ENCODE results near the gene SLC6A17.

The SLC6A17 gene

DNA sequence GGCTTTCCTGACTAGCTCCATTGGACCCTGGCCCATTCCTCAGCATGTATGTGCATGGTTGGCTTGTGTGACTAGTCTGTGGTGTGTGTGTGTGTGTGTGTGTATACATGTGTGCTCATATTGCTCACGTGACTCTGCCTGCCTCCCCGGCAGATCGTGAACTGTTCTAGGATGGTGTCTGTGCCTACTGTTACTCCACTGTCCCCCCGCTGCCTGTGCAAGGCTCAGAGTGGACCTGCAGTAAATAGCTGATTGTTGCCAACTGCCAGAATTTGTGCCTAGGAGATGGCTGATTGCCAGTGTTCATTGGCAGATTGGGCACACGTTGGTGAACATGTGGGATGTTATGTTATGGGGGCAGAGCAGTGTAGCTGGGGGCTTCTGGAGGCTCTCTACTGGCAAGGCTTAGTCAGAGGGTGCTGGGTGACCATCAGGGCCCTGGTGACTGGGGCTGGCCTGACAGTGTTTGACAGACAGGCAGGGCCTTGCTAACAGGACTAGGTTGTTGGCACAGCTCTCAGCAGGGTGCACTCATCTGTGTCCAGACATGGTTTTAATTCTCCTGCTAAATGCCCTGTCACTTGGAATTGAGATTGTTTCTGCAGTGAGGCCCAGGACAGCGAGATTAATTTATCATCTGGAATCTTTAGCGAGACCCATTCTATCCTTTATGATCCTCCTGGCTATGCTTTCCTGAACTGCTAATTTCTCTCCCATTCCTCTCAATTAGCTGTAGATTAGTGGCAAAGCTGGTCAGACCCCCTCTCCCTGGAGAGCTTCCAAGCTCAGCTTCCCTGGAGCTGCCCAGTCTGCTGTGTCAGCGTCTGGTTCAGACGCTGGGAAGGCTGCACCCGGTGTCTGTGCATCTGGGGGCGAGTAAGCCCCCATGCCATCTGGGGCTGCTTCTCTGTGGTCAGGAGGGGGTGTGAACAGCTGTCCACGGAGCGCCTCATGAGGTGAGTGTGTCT is 20.8 kb downstream of the SLC6A17 start:
- H3K27ac ChIP-seq (ENCODE audit: poor library complexity, severe bottlenecking): no peak overlapping the region
- DNase-seq (ENCODE audit: low spot score): no peak
- no peaks in the 10 kb centered on the region for H3K4me1 ChIP-seq (ENCODE audit: insufficient read depth, poor library complexity, severe bottlenecking)
- TF ChIP-seq, protein P1, sequence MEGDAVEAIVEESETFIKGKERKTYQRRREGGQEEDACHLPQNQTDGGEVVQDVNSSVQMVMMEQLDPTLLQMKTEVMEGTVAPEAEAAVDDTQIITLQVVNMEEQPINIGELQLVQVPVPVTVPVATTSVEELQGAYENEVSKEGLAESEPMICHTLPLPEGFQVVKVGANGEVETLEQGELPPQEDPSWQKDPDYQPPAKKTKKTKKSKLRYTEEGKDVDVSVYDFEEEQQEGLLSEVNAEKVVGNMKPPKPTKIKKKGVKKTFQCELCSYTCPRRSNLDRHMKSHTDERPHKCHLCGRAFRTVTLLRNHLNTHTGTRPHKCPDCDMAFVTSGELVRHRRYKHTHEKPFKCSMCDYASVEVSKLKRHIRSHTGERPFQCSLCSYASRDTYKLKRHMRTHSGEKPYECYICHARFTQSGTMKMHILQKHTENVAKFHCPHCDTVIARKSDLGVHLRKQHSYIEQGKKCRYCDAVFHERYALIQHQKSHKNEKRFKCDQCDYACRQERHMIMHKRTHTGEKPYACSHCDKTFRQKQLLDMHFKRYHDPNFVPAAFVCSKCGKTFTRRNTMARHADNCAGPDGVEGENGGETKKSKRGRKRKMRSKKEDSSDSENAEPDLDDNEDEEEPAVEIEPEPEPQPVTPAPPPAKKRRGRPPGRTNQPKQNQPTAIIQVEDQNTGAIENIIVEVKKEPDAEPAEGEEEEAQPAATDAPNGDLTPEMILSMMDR (IDR thresholded peaks at IDR 0.05; ENCODE audit: poor library complexity, severe bottlenecking): no peak
- no peak for ATAC-seq (ENCODE audit: low read depth)
- no peak overlapping the region for H3K4me3 ChIP-seq (ENCODE audit: severe bottlenecking)
- no peaks in the 10 kb centered on the region for H3K9me3 ChIP-seq (ENCODE audit: severe bottlenecking)
- no peaks in the 10 kb centered on the region for H3K36me3 ChIP-seq (ENCODE audit: low read depth)
- H3K27me3 ChIP-seq (ENCODE audit: insufficient read depth, poor library complexity, severe bottlenecking): no peaks in the 10 kb centered on the region

DNA sequence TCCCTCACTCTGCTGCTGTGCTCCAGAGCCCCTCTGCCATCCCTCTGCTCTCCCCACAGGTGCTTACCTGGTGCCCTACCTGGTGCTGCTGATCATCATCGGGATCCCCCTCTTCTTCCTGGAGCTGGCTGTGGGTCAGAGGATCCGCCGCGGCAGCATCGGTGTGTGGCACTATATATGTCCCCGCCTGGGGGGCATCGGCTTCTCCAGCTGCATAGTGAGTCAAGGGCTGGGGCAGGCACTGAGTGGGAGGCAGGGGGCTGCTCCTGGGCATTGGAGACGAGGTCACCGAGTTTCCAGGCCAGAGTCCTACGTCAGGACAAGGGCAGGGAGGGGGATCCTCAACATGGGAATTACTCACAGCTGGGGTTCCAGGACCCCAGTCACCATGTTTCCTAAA is 21.7 kb downstream of the SLC6A17 start:
- no peak for ATAC-seq (ENCODE audit: low read depth)

DNA sequence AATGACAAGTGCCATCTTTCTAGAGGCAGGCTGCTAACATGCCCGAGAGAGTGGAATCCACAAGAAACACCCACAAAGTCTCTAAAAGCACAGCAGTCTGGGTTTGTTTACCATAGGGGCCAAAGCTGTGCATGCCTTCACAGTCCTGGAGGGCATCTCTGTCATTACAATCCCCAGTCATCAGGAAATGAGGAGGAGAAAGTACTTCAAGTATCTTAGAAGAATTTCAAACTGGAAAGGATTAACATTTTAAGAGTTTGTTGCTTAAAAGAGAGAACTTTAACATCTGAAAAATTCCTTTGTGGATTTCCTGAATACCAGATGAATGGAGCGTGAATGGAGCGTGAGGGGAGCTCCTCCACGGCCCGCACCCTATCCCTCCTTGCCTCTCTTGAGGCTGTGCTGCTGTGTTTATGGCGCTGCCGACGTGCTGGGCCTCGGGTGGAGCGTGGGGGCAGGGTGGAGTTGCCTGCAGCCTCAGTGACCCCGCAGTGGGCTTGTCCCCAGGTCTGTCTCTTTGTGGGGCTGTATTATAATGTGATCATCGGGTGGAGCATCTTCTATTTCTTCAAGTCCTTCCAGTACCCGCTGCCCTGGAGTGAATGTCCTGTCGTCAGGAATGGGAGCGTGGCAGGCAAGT is 23.3 kb downstream of the SLC6A17 start:
- H3K9me3 ChIP-seq (ENCODE audit: severe bottlenecking): no peaks in the 10 kb centered on the region
- TF ChIP-seq, protein P1 (IDR thresholded peaks at IDR 0.05; ENCODE audit: poor library complexity, severe bottlenecking): no peak
- ATAC-seq (ENCODE audit: low read depth) (no peak), DNase-seq (ENCODE audit: low spot score) (no peak)
- H3K27ac ChIP-seq (ENCODE audit: poor library complexity, severe bottlenecking): no peak overlapping the region
- H3K4me1 ChIP-seq (ENCODE audit: insufficient read depth, poor library complexity, severe bottlenecking): no peaks in the 10 kb centered on the region
- no peaks in the 10 kb centered on the region for H3K36me3 ChIP-seq (ENCODE audit: low read depth)
- no peaks in the 10 kb centered on the region for H3K27me3 ChIP-seq (ENCODE audit: insufficient read depth, poor library complexity, severe bottlenecking)
- H3K4me3 ChIP-seq (ENCODE audit: severe bottlenecking): no peak overlapping the region

More for the DNA sequence above, 21.7 kb downstream of the SLC6A17 start:
- Histone ChIP-seq H3K27me3 (ENCODE audit: insufficient read depth, poor library complexity, severe bottlenecking) (no peaks in the 10 kb centered on the region), H3K9me3 (ENCODE audit: severe bottlenecking) (no peaks in the 10 kb centered on the region), H3K36me3 (ENCODE audit: low read depth) (no peaks in the 10 kb centered on the region), H3K27ac (ENCODE audit: poor library complexity, severe bottlenecking) (no peak overlapping the region), H3K4me1 (ENCODE audit: insufficient read depth, poor library complexity, severe bottlenecking) (no peaks in the 10 kb centered on the region), H3K4me3 (ENCODE audit: severe bottlenecking) (no peak overlapping the region)
- TF ChIP-seq, protein P1 (IDR thresholded peaks at IDR 0.05; ENCODE audit: poor library complexity, severe bottlenecking): no peak
- DNase-seq (ENCODE audit: low spot score): no peak

DNA sequence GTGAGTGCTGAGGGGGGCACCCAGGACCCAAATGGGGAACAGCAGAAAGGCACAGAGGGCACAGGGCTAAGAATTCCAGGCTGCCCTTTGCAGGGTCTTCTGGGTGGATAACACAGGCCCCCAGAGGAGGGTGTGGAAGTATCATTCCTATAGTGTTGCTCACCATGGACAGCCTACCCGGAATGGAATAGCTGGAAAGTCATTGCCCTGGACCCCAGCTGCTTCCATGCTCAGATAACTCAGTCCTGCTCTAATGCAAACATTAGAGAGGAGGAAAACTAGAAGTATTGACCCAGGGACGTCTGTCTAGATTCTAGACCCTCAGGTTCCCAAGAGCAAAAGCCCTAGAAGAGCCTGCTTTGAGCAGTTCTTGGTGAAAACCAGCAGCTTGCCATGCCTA is 24.7 kb downstream of the SLC6A17 start:
- no peaks in the 10 kb centered on the region for H3K4me1 ChIP-seq (ENCODE audit: insufficient read depth, poor library complexity, severe bottlenecking)
- H3K27ac ChIP-seq (ENCODE audit: poor library complexity, severe bottlenecking): no peak overlapping the region
- H3K36me3 ChIP-seq (ENCODE audit: low read depth): no peaks in the 10 kb centered on the region
- no peak overlapping the region for H3K4me3 ChIP-seq (ENCODE audit: severe bottlenecking)
- DNase-seq (ENCODE audit: low spot score): no peak
- ATAC-seq (ENCODE audit: low read depth): no peak
- no peaks in the 10 kb centered on the region for H3K9me3 ChIP-seq (ENCODE audit: severe bottlenecking)
- H3K27me3 ChIP-seq (ENCODE audit: insufficient read depth, poor library complexity, severe bottlenecking): no peaks in the 10 kb centered on the region
- TF ChIP-seq, protein P1 (IDR thresholded peaks at IDR 0.05; ENCODE audit: poor library complexity, severe bottlenecking): no peak

Measured in RWPE2 (cell line).